Colon (tissue), 2 donors: ENCODE data around the gene PPP1R9B.

Experiments used
- FAIRE-seq: peaks from 2 replicates; lab custom pipeline; 2012; peaks lifted over from hg19 to GRCh38; lab: Jason Lieb, UNC
- donor health status: control.
- donor health status: control.

Gene PPP1R9B

GRCh38 chr17:50123649-50124349, 26.7 kb downstream of the PPP1R9B start:
- no peak for FAIRE-seq

DNA sequence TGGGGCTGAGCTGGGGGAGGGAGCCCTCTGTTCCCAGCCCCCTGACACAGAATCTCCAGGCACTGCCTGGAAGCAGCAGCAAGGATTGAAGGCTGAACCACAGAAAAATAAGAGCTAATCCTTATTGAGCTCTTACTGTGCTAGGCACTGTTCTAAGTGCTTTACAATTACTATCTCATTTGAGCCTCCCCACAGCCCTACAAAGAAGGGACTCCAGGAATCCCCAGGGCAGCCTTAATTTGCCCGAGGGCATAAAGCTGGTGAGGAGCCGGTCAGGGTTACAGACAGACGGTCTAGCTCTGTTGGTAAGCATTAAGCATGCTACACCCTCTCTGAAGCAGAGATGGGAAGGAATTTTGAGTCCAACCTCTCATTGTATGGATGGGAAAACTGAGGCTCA, 27.5 kb downstream of the PPP1R9B start:
- no peak for FAIRE-seq

GRCh38 chr17:50120475-50121253, 29.8 kb downstream of the PPP1R9B start:
- no peak for FAIRE-seq

- no peak for FAIRE-seq
Observed at GRCh38 chr17:50118828-50119218, 31.7 kb downstream of the PPP1R9B start.

- FAIRE-seq = no peak
Observed at GRCh38 chr17:50118076-50118827, 32.2 kb downstream of the PPP1R9B start.

- no peak for FAIRE-seq
Observed at GRCh38 chr17:50117202-50118051, 33.0 kb downstream of the PPP1R9B start.

DNA sequence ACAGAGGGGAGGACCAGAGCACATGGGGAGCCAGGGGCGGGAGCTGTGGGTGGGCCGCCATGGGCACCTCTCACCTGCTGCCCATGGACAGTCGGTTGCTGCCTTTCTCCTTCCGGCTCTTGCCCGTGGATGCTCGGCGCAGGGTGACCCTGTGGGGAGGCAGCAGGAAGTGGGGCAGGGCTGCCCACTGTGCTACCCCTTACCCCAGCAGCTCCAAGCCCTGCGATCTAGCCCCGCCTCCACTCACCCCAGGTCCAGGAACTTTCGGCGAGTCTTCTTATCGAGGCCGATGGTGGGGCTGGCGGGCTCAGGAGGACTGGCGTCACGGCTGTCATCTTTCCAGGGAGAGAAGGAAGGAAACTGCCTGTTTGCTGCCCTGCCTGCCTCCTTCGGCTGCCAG, 34.7 kb downstream of the PPP1R9B start:
- no peak for FAIRE-seq

GRCh38 chr17:50114849-50115357, 35.6 kb downstream of the PPP1R9B start:
- FAIRE-seq = no peak

GRCh38 chr17:50114401-50114800, 36.1 kb downstream of the PPP1R9B start:
- FAIRE-seq = no peak

DNA sequence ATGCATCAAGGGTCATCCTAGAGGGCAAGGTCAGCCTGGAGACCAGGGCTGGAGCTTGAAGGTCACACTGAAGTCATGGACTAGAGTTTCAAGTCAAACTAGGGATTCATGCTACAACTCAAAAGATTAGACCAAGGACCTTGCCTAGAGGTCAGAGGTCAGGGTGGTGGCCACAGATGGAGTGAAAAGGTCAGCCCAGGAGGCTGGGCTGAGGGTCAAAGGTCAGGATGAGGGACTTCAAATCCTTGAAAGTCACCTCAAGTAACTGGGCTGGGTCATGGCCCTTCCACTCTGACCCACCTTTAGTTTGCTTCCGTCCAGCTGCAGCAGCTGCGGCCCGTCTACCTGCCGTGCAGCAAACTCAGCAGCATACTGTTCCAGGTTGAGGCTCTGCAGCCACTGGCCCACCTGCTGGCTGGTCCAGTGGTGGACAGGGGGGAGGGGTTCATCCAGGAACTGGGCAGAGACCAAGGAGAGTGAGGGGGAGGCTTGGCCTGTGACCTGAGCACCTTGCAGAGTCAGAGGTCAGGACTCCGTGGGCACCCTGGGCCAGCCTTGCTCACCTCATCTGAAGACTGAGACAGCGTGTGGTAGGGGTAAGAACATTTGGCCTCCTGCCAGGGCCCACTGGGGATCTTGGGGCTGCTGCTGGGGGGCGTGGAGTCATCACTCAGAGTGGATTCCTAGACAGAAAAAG, 36.7 kb downstream of the PPP1R9B start:
- no peak for FAIRE-seq

GRCh38 chr17:50112694-50113093, 37.8 kb downstream of the PPP1R9B start:
- no peak for FAIRE-seq

- no peak for FAIRE-seq
Observed at GRCh38 chr17:50111673-50112655, 38.5 kb downstream of the PPP1R9B start.

GRCh38 chr17:50110591-50111349, 39.7 kb downstream of the PPP1R9B start:
- no peak for FAIRE-seq

DNA sequence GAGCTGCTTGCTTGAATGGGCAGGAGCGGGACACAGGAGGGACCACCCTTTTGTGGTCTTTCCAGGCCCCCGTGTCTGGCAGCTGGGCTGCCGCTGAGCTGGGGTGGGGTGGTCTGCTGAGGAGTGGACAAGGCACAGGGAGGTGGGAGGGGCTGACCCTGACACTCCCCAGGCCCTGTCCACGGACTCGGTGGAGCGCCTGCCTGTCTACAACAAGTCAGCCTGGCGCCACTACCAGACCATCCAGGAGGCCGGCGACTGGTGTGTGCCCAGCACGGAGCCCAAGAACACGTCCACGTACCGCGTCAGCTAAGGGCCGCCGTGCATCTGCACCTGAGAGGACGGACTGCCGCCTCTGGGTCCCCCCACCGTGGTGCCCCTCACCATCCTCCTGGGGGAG, 40.7 kb downstream of the PPP1R9B start:
- FAIRE-seq = no peak

DNA sequence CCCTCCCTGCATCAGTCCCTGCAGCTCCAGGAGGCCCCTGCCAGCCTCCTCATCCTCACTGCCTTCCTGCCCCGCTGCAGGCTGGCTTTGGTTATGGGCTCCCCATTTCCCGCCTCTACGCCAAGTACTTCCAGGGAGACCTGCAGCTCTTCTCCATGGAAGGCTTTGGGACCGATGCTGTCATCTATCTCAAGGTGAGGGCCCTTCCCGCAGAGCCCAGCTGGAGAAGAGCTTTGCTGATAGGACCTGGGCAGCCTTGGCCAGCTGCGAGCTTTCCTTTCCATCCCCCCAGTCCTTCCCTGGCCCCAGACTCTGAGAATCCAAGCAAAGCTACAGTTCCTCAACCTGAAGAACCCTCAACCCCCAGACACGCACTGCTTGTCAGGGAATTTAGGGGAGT, 41.3 kb downstream of the PPP1R9B start:
- no peak for FAIRE-seq

DNA sequence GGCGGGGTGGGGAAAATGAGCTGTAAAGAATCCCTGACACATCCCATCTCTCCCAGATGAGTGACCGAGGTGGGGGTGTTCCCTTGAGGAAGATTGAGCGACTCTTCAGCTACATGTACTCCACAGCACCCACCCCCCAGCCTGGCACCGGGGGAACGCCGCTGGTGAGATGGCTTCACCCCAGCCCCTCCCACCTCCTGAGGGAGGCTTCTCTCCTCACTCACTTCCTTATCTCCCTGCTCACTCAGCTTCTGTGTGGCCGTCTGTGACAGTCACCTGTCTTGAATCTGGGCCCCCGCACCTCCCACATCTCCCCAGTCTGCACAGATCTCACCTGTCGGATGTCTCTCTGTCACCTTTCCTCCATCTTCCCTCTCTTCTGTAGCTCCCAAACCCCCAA, 41.9 kb downstream of the PPP1R9B start:
- FAIRE-seq = no peak

- no peak for FAIRE-seq
Observed at GRCh38 chr17:50107790-50108414, 42.6 kb downstream of the PPP1R9B start.

DNA sequence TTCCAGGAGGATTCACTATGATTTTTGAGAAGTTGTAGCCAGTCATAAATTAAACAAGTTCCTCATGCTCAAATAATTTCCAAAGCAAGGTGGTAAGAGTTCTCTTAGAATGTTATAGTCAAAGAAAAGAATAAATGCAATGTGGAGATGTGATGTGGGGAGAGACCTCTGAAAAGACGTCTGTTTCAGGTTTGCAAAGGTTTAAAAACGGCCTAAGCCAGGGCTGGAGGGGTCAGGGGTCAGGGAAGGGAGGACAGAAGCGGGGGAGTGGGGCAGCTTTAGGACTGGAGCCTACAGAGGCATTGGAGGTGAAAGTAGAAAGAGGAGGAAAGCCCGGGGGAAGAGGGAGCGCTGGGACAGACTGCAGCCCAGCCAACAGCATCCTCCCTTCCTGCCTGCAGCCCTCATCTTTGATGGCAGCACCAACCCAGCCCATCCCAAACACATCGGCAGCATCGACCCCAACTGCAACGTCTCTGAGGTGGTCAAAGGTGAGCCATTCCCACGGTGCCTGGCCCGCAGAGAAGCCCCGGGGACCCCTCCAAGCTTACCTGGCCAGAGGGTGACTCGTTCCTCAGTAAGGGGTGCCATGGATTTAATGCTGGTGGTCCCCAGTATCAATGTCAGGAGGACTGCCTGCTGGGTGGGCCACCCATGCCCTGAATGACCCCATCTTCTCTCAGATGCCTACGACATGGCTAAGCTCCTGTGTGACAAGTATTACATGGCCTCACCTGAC, 43.9 kb downstream of the PPP1R9B start:
- FAIRE-seq = no peak
